ENCODE measurements around the gene CIAO3. TPM values are rescaled to one million over a fixed set of nuclear protein-coding genes. Genes with fewer than 3 reads are reported as not detected.

CIAO3 gene
- total RNA-seq, result 51.4 TPM

DNA sequence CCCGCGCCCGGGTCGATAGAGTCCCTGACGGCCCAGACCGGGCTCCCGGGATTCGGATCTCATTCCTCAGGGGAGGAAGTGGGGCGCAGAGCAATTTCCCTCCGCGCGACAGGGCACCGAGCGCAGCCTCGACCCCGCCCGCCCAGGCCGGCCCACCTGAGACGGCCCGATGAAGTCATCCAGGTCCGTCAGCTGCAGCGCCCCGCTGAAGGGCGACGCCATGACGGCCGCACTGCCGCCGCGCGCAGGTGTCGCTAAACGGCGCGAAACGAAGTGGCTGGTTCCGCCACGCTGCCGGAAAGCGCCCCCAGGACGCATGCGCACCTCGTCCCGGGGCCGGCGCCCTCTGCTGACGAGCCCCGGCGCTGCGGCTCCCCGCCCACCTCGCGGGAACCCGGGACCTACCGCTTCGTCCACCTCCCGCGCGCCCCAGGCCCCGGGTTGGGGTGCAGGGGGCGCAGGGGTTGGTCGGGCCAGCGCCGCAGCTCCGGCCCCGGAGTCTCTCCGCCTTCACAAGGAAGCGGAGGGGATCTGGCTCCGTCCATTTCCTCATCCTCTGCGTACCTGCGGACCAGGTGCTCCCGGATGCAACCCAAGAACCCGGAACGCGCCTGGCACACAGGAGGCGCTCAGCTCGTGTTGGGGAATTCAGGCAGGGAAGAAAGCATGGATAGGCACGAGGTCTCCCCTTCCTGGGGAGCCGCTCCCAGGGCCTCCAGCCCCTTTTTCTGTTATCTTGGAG lies at the start of gene CIAO3:
Gene CIAO3 (minus strand): TSS at position 234 of the 742 bp plus-strand sequence. CDS start 12 bp downstream, at position 222.

DNA sequence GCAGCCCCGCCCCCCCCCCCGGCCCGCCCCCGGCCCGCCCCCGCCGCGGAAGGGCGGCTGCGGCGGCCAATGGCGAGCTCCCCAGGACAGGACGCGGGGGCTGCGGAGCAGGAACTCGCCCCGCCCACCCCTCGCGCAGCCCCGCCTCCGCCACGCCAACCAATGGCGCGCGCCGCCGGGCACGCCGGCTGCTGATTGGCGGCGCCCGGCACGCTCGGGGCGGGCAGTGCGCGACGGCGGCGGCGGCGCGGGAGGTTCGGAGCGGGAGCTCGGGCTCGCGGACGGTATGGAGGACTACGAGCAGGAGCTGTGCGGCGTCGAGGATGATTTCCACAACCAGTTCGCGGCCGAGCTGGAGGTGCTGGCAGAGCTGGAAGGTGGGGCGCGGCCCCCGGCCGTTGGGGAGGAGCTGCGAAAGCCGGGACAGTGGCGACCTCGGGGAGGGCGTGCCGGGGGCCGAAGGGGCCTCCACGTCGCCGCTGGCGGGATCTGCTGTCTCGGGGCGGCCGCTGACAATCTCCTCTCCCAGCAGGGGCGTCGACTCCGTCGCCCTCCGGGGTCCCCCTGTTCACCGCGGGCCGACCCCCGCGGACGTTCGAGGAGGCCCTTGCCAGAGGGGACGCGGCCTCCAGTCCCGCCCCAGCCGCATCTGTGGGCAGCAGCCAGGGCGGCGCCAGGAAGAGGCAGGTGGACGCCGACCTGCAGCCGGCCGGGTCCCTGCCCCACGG lies 47.8 kb upstream of the CIAO3 start, which contains the start of gene CHTF18:
Gene CHTF18 (plus strand): TSS at position 222 of the 728 bp plus-strand sequence. CDS start 65 bp downstream, at position 287.

DNA sequence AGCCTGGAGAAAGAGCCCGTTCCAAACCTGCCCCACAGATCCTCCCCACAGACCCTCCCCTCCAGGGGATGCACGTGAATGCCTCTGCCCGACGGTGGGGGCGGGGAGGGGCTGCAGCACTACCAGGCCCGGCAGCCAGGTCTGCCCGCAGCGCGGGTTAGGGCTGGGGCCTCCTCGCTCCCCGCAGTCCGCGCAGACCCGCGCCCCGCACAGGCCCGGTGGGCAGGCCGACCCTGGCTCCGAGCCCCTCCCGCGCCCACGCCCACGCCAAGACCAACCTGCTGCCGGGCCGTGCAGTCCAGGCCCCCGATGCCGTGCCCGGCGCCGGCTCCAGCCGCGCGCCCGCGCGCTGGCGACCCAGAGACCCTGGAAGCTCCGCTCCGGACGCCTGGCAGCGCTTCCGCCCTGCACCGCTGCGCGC lies 47.2 kb upstream of the CIAO3 start, which contains the start of gene RPUSD1:
Gene RPUSD1 (minus strand): TSS at position 404 of the 421 bp plus-strand sequence. CDS start 644 bp downstream, outside the sequence.

DNA sequence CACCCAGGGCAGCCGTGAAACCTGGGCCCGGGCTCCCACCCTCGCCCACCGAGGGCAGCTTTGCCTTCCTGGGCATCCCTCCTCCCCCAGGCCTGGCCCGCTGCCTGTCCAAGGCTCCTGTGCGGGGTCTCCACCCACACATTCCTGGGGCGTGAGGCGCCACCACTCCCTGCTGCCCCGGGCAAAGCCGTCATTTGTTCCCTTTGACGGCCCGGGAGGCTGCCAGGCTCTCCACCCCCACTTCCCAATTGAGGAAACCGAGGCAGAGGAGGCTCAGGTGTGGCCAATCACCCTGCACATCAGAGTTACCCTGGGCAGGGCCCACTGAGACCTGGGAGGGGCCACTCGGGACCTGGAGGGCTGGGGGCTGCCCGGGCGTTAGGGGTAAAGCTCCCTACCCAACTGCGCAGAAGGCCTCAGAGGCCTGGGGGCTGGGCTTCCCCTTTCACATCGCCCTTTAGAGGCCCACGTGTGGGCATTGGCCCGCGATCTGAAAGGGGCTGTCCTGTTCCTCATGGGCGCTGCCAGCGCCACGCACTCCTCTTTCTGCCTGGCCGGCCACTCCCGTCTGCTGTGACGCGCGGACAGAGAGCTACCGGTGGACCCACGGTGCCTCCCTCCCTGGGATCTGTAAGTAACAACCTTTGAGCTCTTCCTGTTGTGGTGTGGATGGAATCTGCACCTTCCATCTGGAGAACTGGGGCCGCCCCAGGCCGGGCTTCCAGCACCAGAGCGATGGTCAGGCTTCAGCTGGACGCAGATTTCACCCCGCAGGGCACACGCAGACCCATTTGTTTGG lies 19.9 kb upstream of the CIAO3 start, which contains the start of gene MSLN:
Gene MSLN (plus strand): TSS at position 190 of the 799 bp plus-strand sequence. CDS start 1,947 bp downstream, outside the sequence.

DNA sequence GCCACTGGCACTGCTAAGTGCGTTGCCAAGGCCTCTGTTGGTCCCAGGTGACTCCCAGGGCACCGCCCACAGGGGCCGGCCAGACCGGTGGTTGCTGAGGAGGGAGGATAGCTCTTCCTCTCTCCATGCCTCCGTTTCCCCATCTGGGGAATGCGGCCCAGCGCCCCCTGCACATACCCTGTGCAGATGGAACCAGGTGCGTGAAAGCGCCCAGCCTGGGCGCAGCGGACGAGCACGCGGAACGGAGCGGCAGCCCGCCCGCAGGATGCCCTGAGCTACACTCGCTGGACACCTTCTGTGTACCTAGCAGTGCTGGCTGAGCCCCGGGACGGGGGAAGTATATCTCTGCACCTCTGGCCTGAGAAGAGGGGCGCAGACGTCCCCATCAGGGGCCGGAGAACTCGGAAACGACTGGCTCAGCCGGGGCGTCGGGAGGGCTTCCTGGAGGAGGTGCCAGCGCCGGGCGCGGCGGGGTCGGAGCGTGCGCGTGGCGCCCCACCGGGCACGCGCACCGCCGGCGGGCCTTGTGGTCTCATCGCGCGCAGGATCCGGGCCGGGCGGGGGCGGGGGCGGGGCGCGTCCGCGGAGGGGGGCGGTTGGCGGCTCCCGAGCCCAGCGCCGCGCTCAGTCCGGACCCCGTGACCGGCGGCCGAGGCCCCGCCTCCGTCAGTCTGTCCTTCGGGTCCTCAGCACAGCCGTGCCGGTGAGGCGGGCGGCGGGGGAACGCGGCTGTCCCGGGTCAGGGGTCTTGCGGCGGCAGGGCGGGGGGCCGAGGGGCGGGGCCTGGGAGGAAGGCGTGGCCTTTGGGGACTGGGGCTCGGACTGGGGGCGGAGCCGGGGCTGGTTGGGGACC lies 14.1 kb downstream of the CIAO3 start, which contains the start of the genes CCDC78 and HAGHL:
Gene CCDC78 (minus strand): TSS at position 6 of the 853 bp plus-strand sequence. CDS start 76 bp downstream, outside the sequence.
Gene HAGHL (plus strand): TSS at position 669 of the 853 bp plus-strand sequence. CDS start 404 bp downstream, outside the sequence.

DNA sequence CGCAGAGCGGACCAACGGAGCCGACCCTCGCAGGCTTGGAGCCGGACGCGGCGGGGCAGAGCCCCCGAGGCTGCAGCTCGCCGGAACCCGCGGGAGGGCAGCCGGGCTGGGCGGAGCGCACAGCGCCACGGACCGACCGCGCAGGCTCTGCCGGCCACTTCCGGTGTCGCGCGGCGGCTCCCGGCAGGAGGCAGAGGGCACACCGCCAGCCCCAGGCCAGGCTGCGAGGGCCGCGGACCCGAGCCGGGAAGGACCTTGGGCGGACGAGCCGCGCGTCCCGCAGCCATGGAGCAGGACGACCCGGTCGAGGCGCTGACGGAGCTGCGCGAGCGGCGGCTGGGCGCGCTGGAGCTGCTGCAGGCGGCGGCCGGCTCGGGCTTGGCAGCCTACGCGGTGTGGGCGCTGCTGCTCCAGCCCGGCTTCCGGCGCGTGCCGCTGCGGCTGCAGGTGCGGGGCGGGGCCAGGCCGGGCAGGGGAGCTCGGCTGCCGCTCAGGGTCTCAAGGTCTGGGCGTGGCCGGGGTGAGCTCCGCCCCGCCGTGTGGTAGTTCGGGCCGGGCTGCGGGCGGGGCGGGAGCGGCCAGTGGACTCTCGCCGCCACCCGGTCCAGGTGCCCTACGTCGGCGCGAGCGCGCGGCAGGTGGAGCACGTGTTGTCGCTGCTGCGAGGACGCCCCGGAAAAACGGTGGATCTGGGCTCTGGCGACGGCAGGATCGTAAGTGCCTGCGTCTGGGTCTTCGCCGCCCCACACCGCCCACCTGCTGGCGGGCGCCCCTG lies 19.6 kb downstream of the CIAO3 start, which contains the start of gene ANTKMT:
Gene ANTKMT (plus strand): TSS at position 157 of the 775 bp plus-strand sequence. CDS start 129 bp downstream, at position 286.

DNA sequence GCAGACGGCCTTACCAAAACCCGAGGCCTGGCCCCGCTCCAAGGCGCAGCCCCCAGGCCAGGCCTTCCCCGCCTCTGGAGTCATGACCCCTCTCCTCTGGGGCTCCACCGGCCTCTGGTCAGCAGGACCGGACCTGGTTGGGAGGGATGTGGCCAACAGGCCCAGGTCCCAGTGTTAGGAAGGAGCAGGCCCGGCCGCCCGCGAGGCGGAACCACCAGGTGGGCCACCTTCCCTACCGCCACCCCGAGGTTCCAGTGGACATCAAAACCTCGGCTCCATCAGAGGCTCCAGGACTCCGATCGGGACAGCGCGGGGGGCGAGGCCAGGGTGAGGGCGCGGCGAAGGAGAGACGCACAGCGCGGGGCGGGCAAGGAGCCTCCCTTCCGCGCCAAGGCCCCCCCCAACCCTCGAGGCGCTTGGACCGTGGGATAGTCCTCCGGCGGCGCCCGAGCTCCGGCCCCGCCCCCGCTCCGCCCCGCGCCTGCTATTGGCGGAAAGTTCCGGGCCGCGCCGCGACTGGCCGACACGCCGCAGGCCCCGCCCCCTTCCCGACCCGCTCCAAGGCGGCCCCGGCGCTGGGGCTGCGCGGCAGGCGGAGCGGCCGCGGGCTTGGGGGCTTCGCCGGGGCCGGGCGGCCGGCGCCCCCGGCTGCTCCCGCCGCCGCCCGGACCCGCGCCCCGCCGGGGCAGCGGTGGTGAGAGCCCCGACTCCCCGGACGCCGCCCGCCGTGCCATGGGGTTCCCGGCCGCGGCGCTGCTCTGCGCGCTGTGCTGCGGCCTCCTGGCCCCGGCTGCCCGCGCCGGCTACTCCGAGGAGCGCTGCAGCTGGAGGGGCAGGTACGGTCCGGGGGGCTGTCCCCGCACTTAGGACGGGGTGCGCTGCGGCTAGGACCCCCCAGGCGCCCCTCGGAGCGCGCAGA lies 26.0 kb downstream of the CIAO3 start, which contains the start of gene METRN:
Gene METRN (plus strand): TSS at position 561 of the 919 bp plus-strand sequence. CDS start 172 bp downstream, at position 733.

DNA sequence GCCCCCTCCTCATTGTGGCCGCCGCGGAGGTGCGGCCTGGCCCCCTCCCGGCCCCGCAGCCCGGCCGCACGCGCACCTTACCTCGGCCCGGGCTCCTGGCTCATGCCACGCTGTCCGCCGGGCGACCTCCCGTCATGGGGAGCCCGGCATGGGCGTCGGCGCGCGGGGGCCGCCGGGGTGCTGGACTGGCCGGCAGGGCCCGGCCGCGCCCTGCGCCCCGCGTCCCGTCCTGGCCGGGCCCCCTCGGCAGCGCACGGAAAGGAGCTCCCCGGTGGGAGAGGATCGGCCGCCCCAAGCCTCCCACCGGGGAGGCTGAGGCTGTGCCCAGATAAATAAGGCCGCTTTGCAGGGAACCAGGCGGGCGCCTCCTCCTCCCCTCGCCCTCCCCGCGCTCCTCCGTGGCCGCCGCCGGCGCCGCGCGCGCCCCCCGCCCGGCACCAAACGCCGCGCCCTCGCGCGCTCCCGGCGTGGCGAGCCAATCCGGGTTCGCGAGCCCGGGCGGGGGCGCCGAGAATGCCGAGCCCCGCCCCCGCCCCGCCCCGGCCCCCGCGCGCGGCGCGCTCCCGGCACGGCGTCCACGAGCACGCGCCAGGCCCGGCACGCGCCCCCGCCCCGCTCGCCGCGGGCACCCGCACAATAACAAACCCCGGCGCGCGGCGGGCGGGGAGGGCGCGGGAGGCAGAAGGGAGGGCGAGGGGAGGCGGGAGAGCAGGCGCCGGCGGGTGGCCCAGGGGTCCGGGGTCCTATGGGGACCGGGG lies 35.2 kb downstream of the CIAO3 start, which contains the start of gene FBXL16:
Gene FBXL16 (minus strand): TSS at position 371 of the 758 bp plus-strand sequence. CDS start 8,396 bp downstream, outside the sequence.

DNA sequence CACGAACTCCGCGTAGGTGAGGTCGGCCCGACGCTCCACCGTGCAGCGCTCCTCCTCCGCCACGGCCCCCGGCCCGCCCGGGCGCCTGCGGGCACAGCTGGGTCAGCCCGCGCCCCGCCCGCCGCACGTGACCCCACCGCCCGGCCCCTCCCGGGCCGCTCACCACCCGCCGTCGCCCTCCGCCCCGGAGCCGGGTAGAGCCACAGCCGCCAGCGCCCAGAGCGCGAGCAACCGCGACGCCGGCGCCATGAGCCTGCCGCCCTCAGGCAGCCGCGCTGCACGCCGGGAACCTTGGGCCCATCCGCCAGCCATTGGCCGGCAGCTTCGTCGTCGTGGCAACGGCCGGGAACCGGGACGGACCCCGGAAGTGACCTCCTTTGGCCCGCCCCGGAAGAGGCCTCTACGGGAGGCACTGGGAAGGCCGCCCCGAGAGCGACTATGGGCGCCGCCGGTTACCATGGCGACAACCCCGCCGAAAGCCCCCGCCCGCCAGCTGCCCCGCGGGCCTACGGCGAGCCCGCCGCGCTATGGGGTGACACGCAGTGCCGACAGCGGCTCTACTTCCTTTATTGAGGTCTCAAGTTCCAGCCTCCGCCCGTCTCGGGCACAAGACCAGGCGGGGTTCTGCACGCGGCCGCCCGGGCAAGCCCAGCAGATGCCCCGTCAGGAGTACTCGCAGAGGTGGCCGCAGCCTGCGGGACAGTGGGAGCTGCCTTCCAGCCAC lies 56.6 kb downstream of the CIAO3 start, which contains the start of gene JMJD8:
Gene JMJD8 (minus strand): TSS at position 264 of the 724 bp plus-strand sequence. CDS start 15 bp downstream, at position 249.

DNA sequence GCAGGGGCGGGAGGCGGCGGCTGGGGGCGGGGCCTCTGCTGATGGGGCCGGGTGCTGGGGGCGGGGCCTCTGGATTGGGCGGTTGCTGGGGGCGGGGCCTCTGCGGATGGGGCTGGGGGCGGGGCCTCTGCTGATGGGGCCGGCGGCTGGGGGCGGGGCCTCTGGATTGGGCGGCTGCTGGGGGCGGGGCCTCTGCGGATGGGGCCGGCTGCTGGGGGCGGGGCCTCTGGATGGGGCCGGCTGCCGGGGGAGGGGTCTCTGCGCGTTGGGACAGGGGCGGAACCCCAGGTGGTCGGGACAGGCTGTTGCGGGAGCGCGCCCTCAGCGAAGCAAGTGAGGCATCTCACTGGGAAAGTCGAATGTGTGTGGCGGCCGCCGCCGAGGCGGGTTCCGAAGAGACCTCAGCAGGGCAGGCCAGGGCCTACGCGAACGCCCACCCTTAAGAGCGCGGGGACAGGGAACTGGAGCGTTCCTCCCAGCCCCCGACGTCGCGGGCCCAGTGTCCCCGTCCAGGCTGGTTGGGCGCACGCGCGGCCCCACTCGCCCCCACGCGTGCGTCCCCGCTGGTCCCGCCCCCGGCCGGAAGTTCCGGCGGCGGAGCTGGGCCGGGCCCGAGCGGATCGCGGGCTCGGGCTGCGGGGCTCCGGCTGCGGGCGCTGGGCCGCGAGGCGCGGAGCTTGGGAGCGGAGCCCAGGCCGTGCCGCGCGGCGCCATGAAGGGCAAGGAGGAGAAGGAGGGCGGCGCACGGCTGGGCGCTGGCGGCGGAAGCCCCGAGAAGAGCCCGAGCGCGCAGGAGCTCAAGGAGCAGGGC lies 60.8 kb downstream of the CIAO3 start, which contains the start of gene STUB1:
Gene STUB1 (plus strand): TSS at position 597 of the 811 bp plus-strand sequence. CDS start 116 bp downstream, at position 713.

Small RNA genes lying within 50 kb of the gene (small RNA-seq; reads per million reads assigned to genes)
- not detected for gene MIR662

Other genes starting within 250 kb of the CIAO3 start
- gene CAPN15, start 213.3 kb downstream of the CIAO3 start, total RNA-seq, result 12.2 TPM
- gene PRR35, start 180.6 kb downstream of the CIAO3 start, total RNA-seq, result not detected
- gene NHLRC4, start 174.0 kb downstream of the CIAO3 start, total RNA-seq, result 0.69 TPM
- 28.8 TPM for gene PIGQ, start 171.0 kb downstream of the CIAO3 start, total RNA-seq
- gene RAB40C, start 150.9 kb downstream of the CIAO3 start, total RNA-seq, result 24.2 TPM
- gene WFIKKN1, start 110.0 kb downstream of the CIAO3 start, total RNA-seq, result 0.46 TPM
- gene METTL26, start 104.7 kb downstream of the CIAO3 start, total RNA-seq, result 30.7 TPM
- 13.8 TPM for gene MCRIP2, start 99.2 kb downstream of the CIAO3 start, total RNA-seq
- 12.5 TPM for gene WDR90, start 91.6 kb downstream of the CIAO3 start, total RNA-seq
- gene RHOT2, start 72.9 kb downstream of the CIAO3 start, total RNA-seq, result 33.7 TPM
- 7.4 TPM for gene RHBDL1, start 65.3 kb downstream of the CIAO3 start, total RNA-seq
- 81.2 TPM for gene STUB1, start 60.6 kb downstream of the CIAO3 start, total RNA-seq
- 23.5 TPM for gene JMJD8, start 56.7 kb downstream of the CIAO3 start, total RNA-seq
- gene WDR24, start 50.6 kb downstream of the CIAO3 start, total RNA-seq, result 5.1 TPM
- 10.8 TPM for gene FBXL16, start 35.2 kb downstream of the CIAO3 start, total RNA-seq
- gene METRN, start 25.9 kb downstream of the CIAO3 start, total RNA-seq, result 74.5 TPM
- gene ANTKMT, start 19.9 kb downstream of the CIAO3 start, total RNA-seq, result 19.6 TPM
- 8.8 TPM for gene CCDC78, start 14.6 kb downstream of the CIAO3 start, total RNA-seq
- gene HAGHL, start 13.9 kb downstream of the CIAO3 start, total RNA-seq, result 12.2 TPM
- not detected for gene MSLN, start 19.7 kb upstream of the CIAO3 start, total RNA-seq
- 13.6 TPM for gene RPUSD1, start 47.4 kb upstream of the CIAO3 start, total RNA-seq
- gene CHTF18, start 47.6 kb upstream of the CIAO3 start, total RNA-seq, result 7.2 TPM
- not detected for gene GNG13, start 59.7 kb upstream of the CIAO3 start, total RNA-seq
- 13.4 TPM for gene LMF1, start 230.0 kb upstream of the CIAO3 start, total RNA-seq
- 49.4 TPM for gene SOX8, start 240.8 kb upstream of the CIAO3 start, total RNA-seq

All from diencephalon (tissue), 1 donor.